ENCODE measurements around the gene PLAGL2.

DNA sequence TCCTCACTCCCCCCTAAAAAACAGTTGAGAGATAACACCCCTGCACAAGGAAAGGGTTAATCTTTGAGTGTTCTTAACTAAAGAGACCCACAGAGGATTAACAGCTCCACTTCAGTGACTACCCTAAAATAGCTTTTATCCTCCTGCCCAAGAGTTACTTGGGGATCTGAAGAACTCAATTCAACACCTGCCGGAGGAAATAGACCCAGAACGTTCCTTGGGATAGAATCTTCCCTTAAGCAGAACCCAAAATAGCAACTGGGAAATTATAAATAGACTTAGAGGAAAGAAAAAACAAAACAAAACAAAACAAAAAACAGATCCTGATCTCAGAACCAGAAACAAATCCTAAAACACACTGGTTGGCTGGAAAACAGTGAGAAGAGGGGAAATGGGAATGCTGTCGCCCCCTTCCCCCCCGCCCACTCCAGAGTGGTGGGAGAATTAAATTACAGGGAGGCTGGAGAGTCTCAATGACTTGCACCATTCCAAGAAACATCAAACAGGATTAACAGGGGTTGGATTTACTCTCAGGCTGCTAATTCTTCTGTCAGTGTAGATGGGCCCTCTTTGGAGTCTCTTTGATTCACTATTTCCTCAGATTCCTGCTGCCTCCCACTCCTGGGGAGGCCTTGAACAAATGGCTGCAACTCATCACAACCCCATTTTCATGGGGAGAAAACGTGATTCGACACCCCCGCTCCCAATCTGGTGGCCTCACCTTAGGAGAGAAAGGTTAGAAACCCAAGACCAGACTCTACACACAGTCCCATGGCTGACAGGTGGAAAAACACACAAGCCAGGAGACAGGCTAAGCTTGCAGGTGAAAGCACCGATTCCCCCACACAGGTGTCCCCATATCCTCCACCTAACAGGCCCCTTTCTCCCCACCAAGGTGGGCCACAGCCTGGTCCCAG lies 1.4 kb downstream of the PLAGL2 start:
- TF ChIP-seq CTCF (conservative IDR thresholded peaks at IDR 0.05 in 1 of 2, IDR thresholded peaks at IDR 0.05 in 1 of 2; ENCODE audit: low read depth in 1 of 2, low read length in 2 of 2) (no peak), EZH2 (IDR thresholded peaks at IDR 0.05; ENCODE audit: low read length, missing control alignments) (no peak)

Measured in fibroblast of lung (primary cell).